Measurements from ENCODE around the gene UNC5CL. TPM values are rescaled to one million over a fixed set of nuclear protein-coding genes. Genes with fewer than 3 reads are reported as not detected.
"Not testable (repeated sequence)": the region's sequence is repeated elsewhere in the genome, so short reads cannot be mapped to it uniquely, and the experiment has no call there.

UNC5CL gene
- total RNA-seq, 2 experiments from 2014 or later: 1.1 TPM

DNA sequence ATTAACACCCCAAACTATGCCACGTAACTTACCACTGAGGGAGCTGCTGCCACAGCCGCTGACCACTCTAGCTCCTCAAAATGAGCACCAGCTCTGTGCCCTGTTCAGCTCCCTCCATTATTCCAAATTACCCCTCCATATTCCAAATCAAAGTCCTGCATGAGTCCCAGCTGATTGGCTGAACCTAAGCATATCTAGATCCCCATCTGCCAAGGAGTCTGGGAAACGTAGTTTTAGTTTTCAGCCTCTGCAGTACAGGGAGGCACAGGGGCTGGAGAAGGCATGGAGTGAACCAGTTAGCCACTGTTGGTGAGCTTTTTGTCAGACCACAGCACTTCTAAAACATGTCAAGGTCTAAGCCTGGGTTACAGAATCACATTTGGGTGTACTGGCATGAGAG is 15.9 kb downstream of the UNC5CL start:
- Mint-ChIP-seq H3K4me1 (ENCODE audit: low read depth) (peaks cover 10% of the 10 kb centered on the region), H3K9me3 (ENCODE audit: insufficient read depth) (no peaks in the 10 kb centered on the region), H3K36me3 (ENCODE audit: low read depth) (no peaks in the 10 kb centered on the region), H3K27ac (no peak overlapping the region), H3K4me3 (no peak overlapping the region), H3K27me3 (ENCODE audit: low read depth) (no peaks in the 10 kb centered on the region)
- no peak for DNase-seq
- no peak for ATAC-seq
- POLR2A ChIA-PET: interaction anchor here (0.7 kb wide), 1 partner anchor 146 kb away, joined by 3 read pairs; no protein-coding TSS in a partner anchor
- CTCF ChIA-PET: interaction anchor here (1.1 to 10.3 kb wide), 3 partner anchors 15 to 44 kb away, joined by 3 to 130 read pairs (median 5); partner anchors contain the start of gene UNC5CL

DNA sequence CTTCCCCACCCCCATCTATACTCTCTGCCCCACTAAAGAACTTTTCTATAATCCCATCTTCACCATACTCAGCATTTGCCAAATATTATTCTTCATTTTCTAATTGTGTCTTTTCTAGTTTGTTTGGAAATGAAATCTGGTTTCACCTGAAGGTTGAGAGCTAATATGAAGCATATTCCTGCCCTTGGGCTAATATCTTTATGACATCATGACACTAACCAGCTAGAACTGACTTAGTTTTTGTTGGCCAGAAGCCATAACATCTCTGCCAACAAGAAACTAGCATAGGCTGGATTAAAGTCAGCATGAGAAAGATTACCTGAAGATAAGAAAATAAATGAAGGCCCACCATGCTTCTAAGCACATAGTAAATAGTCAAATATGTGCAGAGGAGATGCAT is 16.7 kb downstream of the UNC5CL start:
- H3K27me3 Mint-ChIP-seq (ENCODE audit: low read depth): no peaks in the 10 kb centered on the region

GRCh38 chr6:41021832-41022231 is 17.2 kb downstream of the UNC5CL start:
- POLR2A ChIA-PET: no interaction called here

More for the DNA sequence above, 16.7 kb downstream of the UNC5CL start:
- Mint-ChIP-seq H3K9me3 (ENCODE audit: insufficient read depth) (no peaks in the 10 kb centered on the region), H3K4me3 (no peak overlapping the region), H3K36me3 (ENCODE audit: low read depth) (no peaks in the 10 kb centered on the region), H3K4me1 (ENCODE audit: low read depth) (peaks cover 4% of the 10 kb centered on the region), H3K27ac (no peak overlapping the region)
- ChIA-PET POLR2A (no interaction called here), CTCF (interaction anchor here (1.4 to 10.3 kb wide), 2 partner anchors 16 to 18 kb away, joined by 5 to 130 read pairs; partner anchors contain the start of gene UNC5CL)
- no peak for DNase-seq
- ATAC-seq: no peak

DNA sequence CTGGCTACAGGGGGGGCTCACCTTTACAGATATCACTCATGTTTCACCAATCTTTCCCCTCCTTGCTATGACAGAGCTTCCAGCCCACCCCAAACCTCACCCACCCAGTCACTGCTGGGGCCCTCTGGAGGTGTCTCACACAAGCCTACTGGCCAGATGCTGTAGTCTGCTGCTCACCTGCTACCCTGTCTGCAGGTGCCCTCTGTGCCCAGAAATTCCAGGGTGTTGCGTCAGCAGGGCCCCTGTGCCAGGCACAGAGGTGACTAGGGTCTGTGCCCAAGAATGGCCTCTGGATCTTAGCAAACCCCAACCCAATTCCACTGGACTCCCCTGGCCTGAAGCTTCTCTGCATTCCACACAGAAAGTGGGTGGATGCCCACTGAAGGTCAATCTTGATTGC is 21.4 kb downstream of the UNC5CL start:
- ChIA-PET POLR2A (interaction anchor here (2.4 kb wide), 1 partner anchor 11 kb away, joined by 9 read pairs; no protein-coding TSS in a partner anchor), CTCF (interaction anchor here (0.8 to 3.8 kb wide), 3 partner anchors 10 to 105 kb away, joined by 3 to 31 read pairs (median 3); partner anchors contain the start of gene UNC5CL)
- DNase-seq (no peak), ATAC-seq (no peak)
- no peaks in the 10 kb centered on the region for H3K27me3 Mint-ChIP-seq (ENCODE audit: low read depth)
- H3K4me1 Mint-ChIP-seq (ENCODE audit: low read depth): no peaks in the 10 kb centered on the region
- H3K36me3 Mint-ChIP-seq (ENCODE audit: low read depth): no peaks in the 10 kb centered on the region
- no peak overlapping the region for H3K4me3 Mint-ChIP-seq
- no peak overlapping the region for H3K27ac Mint-ChIP-seq
- no peaks in the 10 kb centered on the region for H3K9me3 Mint-ChIP-seq (ENCODE audit: insufficient read depth)

More at GRCh38 chr6:41021832-41022231, 17.2 kb downstream of the UNC5CL start:
- no peaks in the 10 kb centered on the region for H3K27me3 Mint-ChIP-seq (ENCODE audit: low read depth)
- CTCF ChIA-PET: interaction anchor here (10.3 kb wide), 1 partner anchor 16 kb away, joined by 130 read pairs; the partner anchor contains the start of gene UNC5CL
- no peak for ATAC-seq
- H3K9me3 Mint-ChIP-seq (ENCODE audit: insufficient read depth): no peaks in the 10 kb centered on the region
- no peak for DNase-seq
- H3K36me3 Mint-ChIP-seq (ENCODE audit: low read depth): no peaks in the 10 kb centered on the region
- H3K27ac Mint-ChIP-seq: no peak overlapping the region
- no peak overlapping the region for H3K4me3 Mint-ChIP-seq
- H3K4me1 Mint-ChIP-seq (ENCODE audit: low read depth): no peaks in the 10 kb centered on the region

GRCh38 chr6:41015860-41016259 is 23.2 kb downstream of the UNC5CL start:
- H3K36me3 Mint-ChIP-seq (ENCODE audit: low read depth); H3K4me1 Mint-ChIP-seq (ENCODE audit: low read depth); CTCF ChIA-PET; DNase-seq; H3K27ac Mint-ChIP-seq; POLR2A ChIA-PET; H3K4me3 Mint-ChIP-seq; H3K27me3 Mint-ChIP-seq (ENCODE audit: low read depth); ATAC-seq; H3K9me3 Mint-ChIP-seq (ENCODE audit: insufficient read depth): not testable (repeated sequence)

GRCh38 chr6:41014780-41015179 is 24.2 kb downstream of the UNC5CL start:
- Mint-ChIP-seq H3K4me1 (ENCODE audit: low read depth) (no peaks in the 10 kb centered on the region), H3K27me3 (ENCODE audit: low read depth) (peaks cover 6% of the 10 kb centered on the region), H3K9me3 (ENCODE audit: insufficient read depth) (no peaks in the 10 kb centered on the region), H3K4me3 (no peak overlapping the region), H3K27ac (no peak overlapping the region), H3K36me3 (ENCODE audit: low read depth) (no peaks in the 10 kb centered on the region)
- ATAC-seq (no peak), DNase-seq (no peak)
- ChIA-PET CTCF (interaction anchor here (1.0 kb wide), 1 partner anchor 16 kb away, joined by 3 read pairs; no protein-coding TSS in a partner anchor), POLR2A (no interaction called here)

GRCh38 chr6:41013466-41014153 is 25.4 kb downstream of the UNC5CL start:
- CTCF ChIA-PET: interaction anchor here (1.0 to 1.7 kb wide), 2 partner anchors 13 to 14 kb away, joined by 3 read pairs; no protein-coding TSS in a partner anchor
- POLR2A ChIA-PET: no interaction called here
- Mint-ChIP-seq H3K4me3 (no peak overlapping the region), H3K27me3 (ENCODE audit: low read depth) (peaks cover 7% of the 10 kb centered on the region), H3K9me3 (ENCODE audit: insufficient read depth) (no peaks in the 10 kb centered on the region), H3K36me3 (ENCODE audit: low read depth) (no peaks in the 10 kb centered on the region), H3K27ac (no peak overlapping the region), H3K4me1 (ENCODE audit: low read depth) (no peaks in the 10 kb centered on the region)
- ATAC-seq (no peak), DNase-seq (no peak)

- DNase-seq: no peak
- no peaks in the 10 kb centered on the region for H3K4me1 Mint-ChIP-seq (ENCODE audit: low read depth)
- no peaks in the 10 kb centered on the region for H3K36me3 Mint-ChIP-seq (ENCODE audit: low read depth)
- H3K27me3 Mint-ChIP-seq (ENCODE audit: low read depth): peaks cover 7% of the 10 kb centered on the region
- ChIA-PET POLR2A (no interaction called here), CTCF (interaction anchor here (1.2 kb wide), 1 partner anchor 16 kb away, joined by 3 read pairs; no protein-coding TSS in a partner anchor)
- H3K9me3 Mint-ChIP-seq (ENCODE audit: insufficient read depth): no peaks in the 10 kb centered on the region
- H3K4me3 Mint-ChIP-seq: no peak overlapping the region
- no peak for ATAC-seq
- no peak overlapping the region for H3K27ac Mint-ChIP-seq
Measured at GRCh38 chr6:41011673-41012072, 27.3 kb downstream of the UNC5CL start.

DNA sequence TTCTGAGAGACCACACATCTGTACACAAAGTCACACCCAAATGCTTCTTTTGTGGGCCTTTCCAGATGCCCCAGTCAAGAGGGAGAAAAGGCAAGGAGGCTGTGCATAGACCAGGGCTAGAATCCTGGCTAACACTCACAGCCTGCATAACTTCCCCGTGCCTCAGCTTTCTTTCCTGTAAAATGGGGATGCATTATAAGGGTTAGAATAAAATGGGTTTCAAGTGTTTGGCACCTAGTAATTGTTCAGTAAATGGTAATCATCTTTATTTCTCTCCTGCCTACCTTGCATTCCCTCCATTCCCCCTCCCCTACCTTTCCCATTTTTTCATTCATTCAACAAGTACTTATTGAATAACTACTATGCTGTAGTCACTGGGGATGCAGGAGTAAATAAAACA is 29.4 kb downstream of the UNC5CL start:
- ChIA-PET CTCF (interaction anchor here (1.6 to 3.5 kb wide), 2 partner anchors 18 to 56 kb away, joined by 4 to 18 read pairs; no protein-coding TSS in a partner anchor), POLR2A (no interaction called here)
- Mint-ChIP-seq H3K27me3 (ENCODE audit: low read depth) (peaks cover 11% of the 10 kb centered on the region), H3K36me3 (ENCODE audit: low read depth) (no peaks in the 10 kb centered on the region), H3K4me3 (no peak overlapping the region), H3K27ac (no peak overlapping the region), H3K9me3 (ENCODE audit: insufficient read depth) (no peaks in the 10 kb centered on the region), H3K4me1 (ENCODE audit: low read depth) (peaks cover 2% of the 10 kb centered on the region)
- DNase-seq (no peak), ATAC-seq (no peak)

DNA sequence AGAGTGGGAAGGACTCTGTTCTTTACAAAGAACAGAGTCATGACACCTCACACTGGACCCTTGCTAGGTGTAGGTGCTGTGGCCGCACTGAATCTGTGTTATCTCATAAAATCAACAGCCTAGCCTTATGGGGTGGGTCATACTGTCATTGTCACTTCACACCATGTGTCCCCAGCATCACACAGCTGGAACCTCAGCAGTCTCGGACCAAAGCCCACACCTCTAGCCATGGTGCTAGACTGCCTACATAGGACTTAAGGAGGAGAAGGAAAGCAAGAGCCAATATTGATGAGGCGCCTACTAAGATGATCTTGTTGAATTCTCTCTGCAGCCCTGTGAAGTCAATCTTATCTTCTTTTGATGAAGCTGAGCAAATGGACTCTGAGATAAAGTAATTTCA is 31.0 kb downstream of the UNC5CL start:
- peaks cover 2% of the 10 kb centered on the region for H3K4me1 Mint-ChIP-seq (ENCODE audit: low read depth)
- DNase-seq (no peak), ATAC-seq (no peak)
- ChIA-PET CTCF (interaction anchor here (1.1 to 3.5 kb wide), 2 partner anchors 20 to 31 kb away, joined by 3 to 18 read pairs; partner anchors contain the start of gene UNC5CL), POLR2A (no interaction called here)
- H3K9me3 Mint-ChIP-seq (ENCODE audit: insufficient read depth): no peaks in the 10 kb centered on the region
- peaks cover 20% of the 10 kb centered on the region for H3K27me3 Mint-ChIP-seq (ENCODE audit: low read depth)
- H3K27ac Mint-ChIP-seq: no peak overlapping the region
- H3K36me3 Mint-ChIP-seq (ENCODE audit: low read depth): no peaks in the 10 kb centered on the region
- no peak overlapping the region for H3K4me3 Mint-ChIP-seq

GRCh38 chr6:41006980-41007379 is 32.0 kb downstream of the UNC5CL start:
- DNase-seq; H3K9me3 Mint-ChIP-seq (ENCODE audit: insufficient read depth); ATAC-seq; H3K4me3 Mint-ChIP-seq; H3K36me3 Mint-ChIP-seq (ENCODE audit: low read depth); POLR2A ChIA-PET; H3K4me1 Mint-ChIP-seq (ENCODE audit: low read depth); H3K27ac Mint-ChIP-seq: not testable (repeated sequence)
- CTCF ChIA-PET: interaction anchor here (1.0 kb wide), 1 partner anchor 21 kb away, joined by 3 read pairs; no protein-coding TSS in a partner anchor
- peaks cover 23% of the 10 kb centered on the region for H3K27me3 Mint-ChIP-seq (ENCODE audit: low read depth)

DNA sequence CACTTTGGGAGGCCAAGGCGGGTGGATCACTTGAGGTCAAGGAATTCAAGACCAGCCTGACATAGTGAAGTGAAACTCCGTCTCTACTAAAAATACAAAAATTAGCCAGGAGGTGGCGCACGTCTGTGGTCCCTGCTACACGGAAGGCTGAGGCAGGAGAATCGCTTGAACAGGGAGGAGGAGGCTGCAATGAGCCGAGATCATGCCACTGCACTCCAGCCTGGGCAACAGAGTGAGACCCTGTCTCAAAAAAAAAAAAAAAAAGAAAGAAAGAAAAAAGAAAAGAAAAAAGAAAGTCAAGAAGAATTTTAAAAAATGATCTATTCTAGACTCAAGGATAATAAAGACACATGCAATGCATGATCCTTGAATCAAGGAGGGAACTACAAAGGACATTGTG is 32.8 kb downstream of the UNC5CL start:
- CTCF ChIA-PET: interaction anchor here (1.0 kb wide), 1 partner anchor 22 kb away, joined by 3 read pairs; no protein-coding TSS in a partner anchor
- H3K27ac Mint-ChIP-seq; POLR2A ChIA-PET; H3K36me3 Mint-ChIP-seq (ENCODE audit: low read depth); H3K4me1 Mint-ChIP-seq (ENCODE audit: low read depth); H3K9me3 Mint-ChIP-seq (ENCODE audit: insufficient read depth); H3K4me3 Mint-ChIP-seq: not testable (repeated sequence)
- peaks cover 28% of the 10 kb centered on the region for H3K27me3 Mint-ChIP-seq (ENCODE audit: low read depth)
- ATAC-seq (peak; percentile 86), DNase-seq (peak; percentile 75)
